Measurements from ENCODE around the gene STIMATE.

Gene STIMATE

GRCh38 chr3:52865994-52866393 lies 31.4 kb downstream of the STIMATE start:
- Histone ChIP-seq H3K36me3 (ENCODE audit: low read depth) (no peaks in the 10 kb centered on the region), H3K27ac (ENCODE audit: poor library complexity, severe bottlenecking) (no peak overlapping the region), H3K4me3 (ENCODE audit: severe bottlenecking) (no peak overlapping the region), H3K9me3 (ENCODE audit: severe bottlenecking) (no peaks in the 10 kb centered on the region), H3K4me1 (ENCODE audit: insufficient read depth, poor library complexity, severe bottlenecking) (no peaks in the 10 kb centered on the region), H3K27me3 (ENCODE audit: insufficient read depth, poor library complexity, severe bottlenecking) (no peaks in the 10 kb centered on the region)
- DNase-seq (ENCODE audit: low spot score): no peak
- ATAC-seq (ENCODE audit: low read depth): no peak
- no peak for TF ChIP-seq CTCF (IDR thresholded peaks at IDR 0.05; ENCODE audit: poor library complexity, severe bottlenecking)

- ATAC-seq (ENCODE audit: low read depth) (no peak; the same call in 2 of the 3 replicates), DNase-seq (ENCODE audit: low spot score) (no peak)
- no peak overlapping the region for H3K27ac ChIP-seq (ENCODE audit: poor library complexity, severe bottlenecking)
- H3K27me3 ChIP-seq (ENCODE audit: insufficient read depth, poor library complexity, severe bottlenecking): no peaks in the 10 kb centered on the region
- no peaks in the 10 kb centered on the region for H3K9me3 ChIP-seq (ENCODE audit: severe bottlenecking)
- H3K36me3 ChIP-seq (ENCODE audit: low read depth): no peaks in the 10 kb centered on the region
- no peak for TF ChIP-seq CTCF (IDR thresholded peaks at IDR 0.05; ENCODE audit: poor library complexity, severe bottlenecking)
- H3K4me3 ChIP-seq (ENCODE audit: severe bottlenecking): no peak overlapping the region
- H3K4me1 ChIP-seq (ENCODE audit: insufficient read depth, poor library complexity, severe bottlenecking): no peaks in the 10 kb centered on the region
Observed at GRCh38 chr3:52860424-52860768, 37.0 kb downstream of the STIMATE start.

GRCh38 chr3:52859686-52860423 lies 37.5 kb downstream of the STIMATE start:
- H3K27ac ChIP-seq (ENCODE audit: poor library complexity, severe bottlenecking): no peak overlapping the region
- ATAC-seq (ENCODE audit: low read depth) (no peak), DNase-seq (ENCODE audit: low spot score) (no peak)
- TF ChIP-seq CTCF (IDR thresholded peaks at IDR 0.05; ENCODE audit: poor library complexity, severe bottlenecking): no peak
- H3K9me3 ChIP-seq (ENCODE audit: severe bottlenecking): no peaks in the 10 kb centered on the region
- H3K27me3 ChIP-seq (ENCODE audit: insufficient read depth, poor library complexity, severe bottlenecking): no peaks in the 10 kb centered on the region
- H3K4me3 ChIP-seq (ENCODE audit: severe bottlenecking): no peak overlapping the region
- no peaks in the 10 kb centered on the region for H3K36me3 ChIP-seq (ENCODE audit: low read depth)
- H3K4me1 ChIP-seq (ENCODE audit: insufficient read depth, poor library complexity, severe bottlenecking): no peaks in the 10 kb centered on the region

- no peak for ATAC-seq (ENCODE audit: low read depth)
- no peak for DNase-seq (ENCODE audit: low spot score)
- TF ChIP-seq CTCF (IDR thresholded peaks at IDR 0.05; ENCODE audit: poor library complexity, severe bottlenecking): no peak
Observed at GRCh38 chr3:52857864-52858263, 39.5 kb downstream of the STIMATE start.

GRCh38 chr3:52857133-52857532 lies 40.2 kb downstream of the STIMATE start:
- H3K4me1 ChIP-seq (ENCODE audit: insufficient read depth, poor library complexity, severe bottlenecking): no peaks in the 10 kb centered on the region
- no peak overlapping the region for H3K27ac ChIP-seq (ENCODE audit: poor library complexity, severe bottlenecking)
- no peak overlapping the region for H3K4me3 ChIP-seq (ENCODE audit: severe bottlenecking)
- no peaks in the 10 kb centered on the region for H3K27me3 ChIP-seq (ENCODE audit: insufficient read depth, poor library complexity, severe bottlenecking)
- no peak for ATAC-seq (ENCODE audit: low read depth)
- TF ChIP-seq CTCF (IDR thresholded peaks at IDR 0.05; ENCODE audit: poor library complexity, severe bottlenecking): no peak
- no peaks in the 10 kb centered on the region for H3K9me3 ChIP-seq (ENCODE audit: severe bottlenecking)
- H3K36me3 ChIP-seq (ENCODE audit: low read depth): no peaks in the 10 kb centered on the region
- no peak for DNase-seq (ENCODE audit: low spot score)

More at GRCh38 chr3:52857864-52858263, 39.5 kb downstream of the STIMATE start:
- Histone ChIP-seq H3K27ac (ENCODE audit: poor library complexity, severe bottlenecking) (no peak overlapping the region), H3K4me1 (ENCODE audit: insufficient read depth, poor library complexity, severe bottlenecking) (no peaks in the 10 kb centered on the region), H3K36me3 (ENCODE audit: low read depth) (no peaks in the 10 kb centered on the region), H3K27me3 (ENCODE audit: insufficient read depth, poor library complexity, severe bottlenecking) (no peaks in the 10 kb centered on the region), H3K4me3 (ENCODE audit: severe bottlenecking) (no peak overlapping the region), H3K9me3 (ENCODE audit: severe bottlenecking) (no peaks in the 10 kb centered on the region)
